ENCODE data around the gene PRSS23.

Gene PRSS23

GRCh38 chr11:86782742-86783141 is 17.6 kb upstream of the PRSS23 start:
- no peak for ATAC-seq

GRCh38 chr11:86783661-86784060 is 16.7 kb upstream of the PRSS23 start:
- ATAC-seq, result no peak
- TF ChIP-seq CSDC2 (CRISPR knock-in tag; IDR thresholded peaks at IDR 0.05), result no peak
- no peak for TF ChIP-seq ZFP30 (CRISPR knock-in tag; IDR thresholded peaks at IDR 0.05)
- no peak for TF ChIP-seq ESRRG (CRISPR knock-in tag; IDR thresholded peaks at IDR 0.05)
- TF ChIP-seq ARNTL (CRISPR knock-in tag; IDR thresholded peaks at IDR 0.05; ENCODE audit: borderline replicate concordance, low read depth), result no peak
- TF ChIP-seq ZNF8 (CRISPR knock-in tag; IDR thresholded peaks at IDR 0.05), result no peak
- no peak for TF ChIP-seq ZFP3 (CRISPR knock-in tag; IDR thresholded peaks at IDR 0.05)

More at GRCh38 chr11:86782742-86783141, 17.6 kb upstream of the PRSS23 start:
- TF ChIP-seq OSR1 (CRISPR knock-in tag; IDR thresholded peaks at IDR 0.05), result no peak
- TF ChIP-seq ZFP3 (CRISPR knock-in tag; IDR thresholded peaks at IDR 0.05), result no peak
- TF ChIP-seq PPARA (CRISPR knock-in tag; IDR thresholded peaks at IDR 0.05; ENCODE audit: borderline replicate concordance), result no peak
- no peak for TF ChIP-seq BACH2 (CRISPR knock-in tag; IDR thresholded peaks at IDR 0.05; ENCODE audit: borderline replicate concordance)
- TF ChIP-seq CREB5 (CRISPR knock-in tag; IDR thresholded peaks at IDR 0.05; ENCODE audit: low read depth), result no peak
- no peak for TF ChIP-seq RARB (CRISPR knock-in tag; IDR thresholded peaks at IDR 0.05)
- no peak for TF ChIP-seq CSDC2 (CRISPR knock-in tag; IDR thresholded peaks at IDR 0.05)
- no peak for TF ChIP-seq ZNF8 (CRISPR knock-in tag; IDR thresholded peaks at IDR 0.05)
- no peak for TF ChIP-seq ESRRG (CRISPR knock-in tag; IDR thresholded peaks at IDR 0.05)
- TF ChIP-seq SNAI2 (CRISPR knock-in tag; IDR thresholded peaks at IDR 0.05), result no peak
- no peak for TF ChIP-seq GLIS3 (CRISPR knock-in tag; IDR thresholded peaks at IDR 0.05)
- TF ChIP-seq ZNF70 (CRISPR knock-in tag; IDR thresholded peaks at IDR 0.05), result no peak
- TF ChIP-seq ISL1 (CRISPR knock-in tag; IDR thresholded peaks at IDR 0.05), result no peak
- TF ChIP-seq ZFP30 (CRISPR knock-in tag; IDR thresholded peaks at IDR 0.05), result no peak
- TF ChIP-seq ZNF565 (CRISPR knock-in tag; conservative IDR thresholded peaks at IDR 0.05; ENCODE audit: low read depth), result no peak
- TF ChIP-seq, protein P1, sequence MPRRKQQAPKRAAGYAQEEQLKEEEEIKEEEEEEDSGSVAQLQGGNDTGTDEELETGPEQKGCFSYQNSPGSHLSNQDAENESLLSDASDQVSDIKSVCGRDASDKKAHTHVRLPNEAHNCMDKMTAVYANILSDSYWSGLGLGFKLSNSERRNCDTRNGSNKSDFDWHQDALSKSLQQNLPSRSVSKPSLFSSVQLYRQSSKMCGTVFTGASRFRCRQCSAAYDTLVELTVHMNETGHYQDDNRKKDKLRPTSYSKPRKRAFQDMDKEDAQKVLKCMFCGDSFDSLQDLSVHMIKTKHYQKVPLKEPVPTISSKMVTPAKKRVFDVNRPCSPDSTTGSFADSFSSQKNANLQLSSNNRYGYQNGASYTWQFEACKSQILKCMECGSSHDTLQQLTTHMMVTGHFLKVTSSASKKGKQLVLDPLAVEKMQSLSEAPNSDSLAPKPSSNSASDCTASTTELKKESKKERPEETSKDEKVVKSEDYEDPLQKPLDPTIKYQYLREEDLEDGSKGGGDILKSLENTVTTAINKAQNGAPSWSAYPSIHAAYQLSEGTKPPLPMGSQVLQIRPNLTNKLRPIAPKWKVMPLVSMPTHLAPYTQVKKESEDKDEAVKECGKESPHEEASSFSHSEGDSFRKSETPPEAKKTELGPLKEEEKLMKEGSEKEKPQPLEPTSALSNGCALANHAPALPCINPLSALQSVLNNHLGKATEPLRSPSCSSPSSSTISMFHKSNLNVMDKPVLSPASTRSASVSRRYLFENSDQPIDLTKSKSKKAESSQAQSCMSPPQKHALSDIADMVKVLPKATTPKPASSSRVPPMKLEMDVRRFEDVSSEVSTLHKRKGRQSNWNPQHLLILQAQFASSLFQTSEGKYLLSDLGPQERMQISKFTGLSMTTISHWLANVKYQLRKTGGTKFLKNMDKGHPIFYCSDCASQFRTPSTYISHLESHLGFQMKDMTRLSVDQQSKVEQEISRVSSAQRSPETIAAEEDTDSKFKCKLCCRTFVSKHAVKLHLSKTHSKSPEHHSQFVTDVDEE (CRISPR knock-in tag; IDR thresholded peaks at IDR 0.05), result no peak

DNA sequence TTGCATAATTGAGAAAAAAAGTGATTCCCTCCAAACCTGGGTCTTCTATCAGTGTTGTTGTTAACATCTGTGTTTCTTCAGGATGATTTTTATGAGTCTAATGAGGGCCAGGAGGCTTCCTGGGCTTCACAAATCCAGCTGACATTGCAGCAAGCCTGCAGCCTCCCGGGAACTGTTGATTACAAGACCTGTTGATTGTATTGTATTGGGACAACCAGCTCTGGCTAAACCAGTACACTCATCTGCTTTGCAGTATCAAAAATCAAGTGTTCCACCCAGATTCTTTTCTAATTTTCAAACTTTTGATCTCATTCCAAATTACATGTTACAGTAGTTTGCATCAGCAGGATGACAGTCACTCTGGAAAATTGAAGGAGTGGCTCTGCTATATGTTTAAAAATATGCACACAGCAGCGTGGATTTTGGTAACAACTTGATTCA is 16.1 kb upstream of the PRSS23 start:
- peak; percentile 41 for ATAC-seq
- TF ChIP-seq CSDC2 (CRISPR knock-in tag; IDR thresholded peaks at IDR 0.05) (no peak), ZC3H10 (CRISPR knock-in tag; IDR thresholded peaks at IDR 0.05) (no peak), ISL1 (CRISPR knock-in tag; IDR thresholded peaks at IDR 0.05) (no peak), ARNTL (CRISPR knock-in tag; IDR thresholded peaks at IDR 0.05; ENCODE audit: borderline replicate concordance, low read depth) (no peak), CSRNP3 (CRISPR knock-in tag; IDR thresholded peaks at IDR 0.05) (no peak), PPARA (CRISPR knock-in tag; IDR thresholded peaks at IDR 0.05; ENCODE audit: borderline replicate concordance) (no peak), ZFP3 (CRISPR knock-in tag; IDR thresholded peaks at IDR 0.05) (no peak), ZNF565 (CRISPR knock-in tag; conservative IDR thresholded peaks at IDR 0.05; ENCODE audit: low read depth) (no peak), BACH2 (CRISPR knock-in tag; IDR thresholded peaks at IDR 0.05; ENCODE audit: borderline replicate concordance) (no peak)

- no peak for TF ChIP-seq ZFP30 (CRISPR knock-in tag; IDR thresholded peaks at IDR 0.05)
- no peak for TF ChIP-seq PATZ1 (CRISPR knock-in tag; IDR thresholded peaks at IDR 0.05; ENCODE audit: borderline replicate concordance)
- TF ChIP-seq TOX (CRISPR knock-in tag; IDR thresholded peaks at IDR 0.05; ENCODE audit: borderline replicate concordance), result no peak
- no peak for TF ChIP-seq ARNTL (CRISPR knock-in tag; IDR thresholded peaks at IDR 0.05; ENCODE audit: borderline replicate concordance, low read depth)
- TF ChIP-seq ZFP3 (CRISPR knock-in tag; IDR thresholded peaks at IDR 0.05), result no peak
- TF ChIP-seq, protein P1 (CRISPR knock-in tag; IDR thresholded peaks at IDR 0.05), result no peak
- TF ChIP-seq ZNF8 (CRISPR knock-in tag; IDR thresholded peaks at IDR 0.05), result no peak
- no peak for TF ChIP-seq CSDC2 (CRISPR knock-in tag; IDR thresholded peaks at IDR 0.05)
- no peak for TF ChIP-seq CREB5 (CRISPR knock-in tag; IDR thresholded peaks at IDR 0.05; ENCODE audit: low read depth)
- TF ChIP-seq ZNF565 (CRISPR knock-in tag; conservative IDR thresholded peaks at IDR 0.05; ENCODE audit: low read depth), result no peak
- TF ChIP-seq RARB (CRISPR knock-in tag; IDR thresholded peaks at IDR 0.05), result no peak
- TF ChIP-seq TCF4 (CRISPR knock-in tag; IDR thresholded peaks at IDR 0.05; ENCODE audit: borderline replicate concordance), result no peak
- ATAC-seq, result peak; percentile 63
Observed at GRCh38 chr11:86785576-86785975, 14.8 kb upstream of the PRSS23 start.

All from SK-N-SH treated with all-trans-retinoic acid at 6 μM for 48 hours (cell line).